ELF-1 (cell line): Measurements from ENCODE around the gene DYSF.

ENCODE experiments used
- DNase-seq: peaks from one replicate; pipeline ENCODE4 v3.0.0-alpha.2; 2016; ENCODE audit warnings: low read depth, low spot score

DYSF gene

GRCh38 chr2:71456617-71457016 lies 3.3 kb downstream of the DYSF start:
- DNase-seq = no peak

- DNase-seq = peak; percentile 2
Observed at GRCh38 chr2:71457123-71457915, 4.0 kb downstream of the DYSF start.

GRCh38 chr2:71457923-71458322 lies 4.6 kb downstream of the DYSF start:
- DNase-seq = no peak

GRCh38 chr2:71458413-71459083 lies 5.2 kb downstream of the DYSF start:
- DNase-seq = peak; percentile 6

- no peak for DNase-seq
Observed at GRCh38 chr2:71459084-71459431, 5.7 kb downstream of the DYSF start.

- DNase-seq = no peak
Observed at GRCh38 chr2:71460056-71460455, 6.7 kb downstream of the DYSF start.

GRCh38 chr2:71460595-71461303 lies 7.4 kb downstream of the DYSF start:
- DNase-seq = peak; percentile 51

- no peak for DNase-seq
Observed at GRCh38 chr2:71461304-71461671, 7.9 kb downstream of the DYSF start.

- no peak for DNase-seq
Observed at GRCh38 chr2:71462056-71462605, 8.8 kb downstream of the DYSF start.

GRCh38 chr2:71462641-71463341 lies 9.4 kb downstream of the DYSF start:
- no peak for DNase-seq

GRCh38 chr2:71463342-71463654 lies 9.9 kb downstream of the DYSF start:
- no peak for DNase-seq

GRCh38 chr2:71464389-71464788 lies 11.0 kb downstream of the DYSF start:
- no peak for DNase-seq

- DNase-seq = peak; percentile 30
Observed at GRCh38 chr2:71465356-71465755, 12.0 kb downstream of the DYSF start.

- no peak for DNase-seq
Observed at GRCh38 chr2:71465961-71466300, 12.6 kb downstream of the DYSF start.

GRCh38 chr2:71466301-71467179 lies 13.2 kb downstream of the DYSF start:
- DNase-seq = peak; percentile 74

- DNase-seq = no peak
Observed at GRCh38 chr2:71467180-71467815, 13.9 kb downstream of the DYSF start.

GRCh38 chr2:71468279-71469015 lies 15.1 kb downstream of the DYSF start:
- no peak for DNase-seq

GRCh38 chr2:71469403-71470398 lies 16.3 kb downstream of the DYSF start:
- no peak for DNase-seq

GRCh38 chr2:71471276-71471675 lies 17.9 kb downstream of the DYSF start:
- DNase-seq = no peak
